ENCODE results near the gene SH2D2A. TPM values are rescaled to one million over a fixed set of nuclear protein-coding genes. Genes with fewer than 3 reads are reported as not detected.

Gene SH2D2A
- total RNA-seq, 2 experiments from 2014 or later = 157 to 205 TPM

DNA sequence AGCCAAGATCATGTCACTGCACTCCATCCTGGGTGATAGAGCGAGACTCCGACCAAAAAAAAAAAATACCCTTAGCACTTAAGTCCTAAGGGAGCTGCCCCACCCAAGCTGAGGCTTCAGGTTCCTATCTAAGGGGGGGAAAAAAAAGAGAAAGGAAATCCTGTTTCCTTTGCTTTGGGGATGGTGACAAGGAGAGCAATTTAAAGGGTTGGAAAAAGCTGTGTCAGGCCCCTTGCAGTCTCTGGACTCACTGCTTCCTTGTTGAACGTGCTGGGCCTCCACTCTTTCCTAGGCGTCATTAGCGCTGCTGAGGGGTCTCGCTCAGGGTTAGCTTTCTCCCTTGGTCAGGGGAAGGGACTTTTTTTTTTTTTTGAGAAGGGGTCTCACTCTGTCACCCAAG is 31.2 kb downstream of the SH2D2A start:
- no peak for ATAC-seq

GRCh38 chr1:156781585-156782186 is 35.0 kb downstream of the SH2D2A start:
- Mint-ChIP-seq H3K9me3 (ENCODE audit: low read depth) (no peaks in the 10 kb centered on the region), H3K27ac (no peak overlapping the region), H3K27me3 (no peaks in the 10 kb centered on the region), H3K4me3 (no peak overlapping the region), H3K36me3 (peaks cover 28% of the 10 kb centered on the region), H3K4me1 (peaks cover 29% of the 10 kb centered on the region)
- DNase-seq (no peak), ATAC-seq (no peak)
- CTCF ChIA-PET = interaction anchor here (1.0 to 3.2 kb wide), 8 partner anchors 12 to 107 kb away, joined by 3 to 23 read pairs (median 5); partner anchors contain the start of gene PRCC

More for the DNA sequence above, 31.2 kb downstream of the SH2D2A start:
- H3K9me3 Mint-ChIP-seq (ENCODE audit: low read depth) = no peaks in the 10 kb centered on the region
- DNase-seq = no peak
- H3K36me3 Mint-ChIP-seq = peaks cover 42% of the 10 kb centered on the region
- CTCF ChIA-PET = interaction anchor here (1.3 to 2.7 kb wide), 5 partner anchors 11 to 96 kb away, joined by 3 to 15 read pairs (median 6); partner anchors contain the start of gene NTRK1
- no peak overlapping the region for H3K4me3 Mint-ChIP-seq
- peaks cover 15% of the 10 kb centered on the region for H3K4me1 Mint-ChIP-seq
- no peaks in the 10 kb centered on the region for H3K27me3 Mint-ChIP-seq
- H3K27ac Mint-ChIP-seq = no peak overlapping the region

DNA sequence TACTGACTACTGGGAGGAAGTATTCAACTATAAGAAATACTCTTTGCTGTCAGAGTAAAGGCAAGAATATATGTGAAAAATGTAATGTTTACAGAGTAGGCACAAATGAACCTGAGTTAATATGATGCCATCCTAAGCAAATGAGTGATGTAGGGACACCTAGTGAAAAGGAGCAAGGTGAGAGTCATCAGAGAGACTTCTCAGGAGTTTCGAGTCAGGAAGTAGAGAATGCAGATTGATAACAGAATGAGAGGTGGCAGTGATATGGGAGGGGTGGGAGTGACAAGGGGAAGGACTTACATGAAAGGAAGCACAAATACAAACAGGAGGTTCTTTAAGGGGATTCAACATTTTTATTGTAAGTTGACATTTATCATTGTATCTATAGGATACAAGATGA is 39.1 kb downstream of the SH2D2A start:
- peaks cover 51% of the 10 kb centered on the region for H3K4me1 Mint-ChIP-seq
- no peak for ATAC-seq
- H3K27me3 Mint-ChIP-seq = no peaks in the 10 kb centered on the region
- DNase-seq = no peak
- no peak overlapping the region for H3K4me3 Mint-ChIP-seq
- CTCF ChIA-PET = interaction anchor here (3.4 kb wide), 1 partner anchor 51 kb away, joined by 15 read pairs; the partner anchor contains the start of gene METTL25B
- no peaks in the 10 kb centered on the region for H3K9me3 Mint-ChIP-seq (ENCODE audit: low read depth)
- H3K36me3 Mint-ChIP-seq = peaks cover 29% of the 10 kb centered on the region
- peak overlapping the region; percentile 8 for H3K27ac Mint-ChIP-seq

GRCh38 chr1:156776942-156777341 is 39.7 kb downstream of the SH2D2A start:
- H3K9me3 Mint-ChIP-seq (ENCODE audit: low read depth) = no peaks in the 10 kb centered on the region
- no peak for DNase-seq
- peaks cover 23% of the 10 kb centered on the region for H3K36me3 Mint-ChIP-seq
- no peaks in the 10 kb centered on the region for H3K27me3 Mint-ChIP-seq
- no peak for ATAC-seq
- peaks cover 53% of the 10 kb centered on the region for H3K4me1 Mint-ChIP-seq
- H3K4me3 Mint-ChIP-seq = no peak overlapping the region
- H3K27ac Mint-ChIP-seq = no peak overlapping the region
- CTCF ChIA-PET = interaction anchor here (0.5 to 3.4 kb wide), 2 partner anchors 50 to 92 kb away, joined by 3 to 15 read pairs; partner anchors contain the start of gene METTL25B

DNA sequence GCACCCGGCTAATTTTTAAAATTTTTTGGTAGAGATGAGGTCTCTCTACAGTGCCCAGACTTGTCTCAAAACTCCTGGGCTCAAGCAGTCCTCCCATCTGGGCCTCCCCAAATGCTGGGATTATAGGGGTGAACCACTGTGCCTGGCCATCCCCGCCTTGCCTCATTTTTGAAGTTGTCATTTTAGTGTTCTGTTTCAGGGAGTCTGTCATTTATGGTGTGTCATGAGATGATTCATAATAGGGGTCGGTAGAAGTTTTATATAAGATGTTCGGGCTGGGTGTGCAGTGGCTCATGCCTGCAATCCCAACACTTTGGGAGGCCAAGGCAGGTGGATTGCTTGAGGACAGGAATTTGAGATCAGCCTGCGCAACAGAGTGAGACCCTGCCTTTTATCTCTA is 40.8 kb downstream of the SH2D2A start:
- no peak for DNase-seq
- Mint-ChIP-seq H3K9me3 (ENCODE audit: low read depth) (no peaks in the 10 kb centered on the region), H3K36me3 (peaks cover 23% of the 10 kb centered on the region), H3K27me3 (no peaks in the 10 kb centered on the region), H3K4me3 (no peak overlapping the region), H3K27ac (no peak overlapping the region), H3K4me1 (peaks cover 49% of the 10 kb centered on the region)
- CTCF ChIA-PET = interaction anchor here (2.1 to 3.4 kb wide), 2 partner anchors 49 to 50 kb away, joined by 6 to 15 read pairs; partner anchors contain the start of gene METTL25B
- no peak for ATAC-seq

- no peak overlapping the region for H3K4me3 Mint-ChIP-seq
- H3K4me1 Mint-ChIP-seq = peaks cover 67% of the 10 kb centered on the region
- no peaks in the 10 kb centered on the region for H3K27me3 Mint-ChIP-seq
- H3K27ac Mint-ChIP-seq = peak overlapping the region; percentile 20
- CTCF ChIA-PET = interaction anchor here (2.1 kb wide), 1 partner anchor 47 kb away, joined by 6 read pairs; no protein-coding TSS in a partner anchor
- peaks cover 37% of the 10 kb centered on the region for H3K36me3 Mint-ChIP-seq
- H3K9me3 Mint-ChIP-seq (ENCODE audit: low read depth) = no peaks in the 10 kb centered on the region
- ATAC-seq = peak; percentile 62
- no peak for DNase-seq
Measured at GRCh38 chr1:156773607-156774006, 43.0 kb downstream of the SH2D2A start.

- ATAC-seq (peak; percentile 4), DNase-seq (no peak)
- H3K4me1 Mint-ChIP-seq = peaks cover 67% of the 10 kb centered on the region
- peaks cover 37% of the 10 kb centered on the region for H3K36me3 Mint-ChIP-seq
- H3K27me3 Mint-ChIP-seq = no peaks in the 10 kb centered on the region
- H3K9me3 Mint-ChIP-seq (ENCODE audit: low read depth) = no peaks in the 10 kb centered on the region
- no peak overlapping the region for H3K4me3 Mint-ChIP-seq
- CTCF ChIA-PET = interaction anchor here (1.1 to 8.6 kb wide), 5 partner anchors 35 to 113 kb away, joined by 3 to 116 read pairs (median 5); partner anchors contain the start of genes INSRR, ISG20L2, METTL25B and NTRK1
- H3K27ac Mint-ChIP-seq = peak overlapping the region; percentile 3
Measured at GRCh38 chr1:156772728-156773497, 43.7 kb downstream of the SH2D2A start.

DNA sequence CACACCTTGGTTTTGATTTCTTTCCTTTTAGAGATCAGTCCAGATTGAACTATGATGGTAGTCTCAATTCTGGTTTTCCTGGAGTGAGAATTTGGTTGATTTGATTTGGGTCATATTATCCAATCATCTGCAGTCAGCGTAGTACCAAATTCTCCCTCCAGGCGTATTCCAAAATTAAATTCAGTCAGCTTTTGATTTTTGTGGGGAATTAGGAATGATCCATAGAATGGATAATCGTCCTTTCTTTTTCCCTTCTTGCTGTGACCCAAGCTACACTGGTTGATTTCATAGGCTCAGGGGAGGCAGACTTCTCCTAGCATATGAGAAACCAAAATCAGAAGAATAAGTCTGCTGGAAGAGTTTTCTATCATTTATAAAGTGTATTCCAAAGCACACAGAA is 44.4 kb downstream of the SH2D2A start:
- CTCF ChIA-PET = interaction anchor here (1.1 to 8.6 kb wide), 6 partner anchors 20 to 112 kb away, joined by 3 to 116 read pairs (median 6); partner anchors contain the start of genes HDGF, INSRR, ISG20L2 and METTL25B
- Mint-ChIP-seq H3K27me3 (no peaks in the 10 kb centered on the region), H3K27ac (no peak overlapping the region), H3K4me3 (no peak overlapping the region), H3K36me3 (peaks cover 35% of the 10 kb centered on the region), H3K4me1 (peaks cover 62% of the 10 kb centered on the region), H3K9me3 (ENCODE audit: low read depth) (no peaks in the 10 kb centered on the region)
- ATAC-seq = no peak
- DNase-seq = no peak

DNA sequence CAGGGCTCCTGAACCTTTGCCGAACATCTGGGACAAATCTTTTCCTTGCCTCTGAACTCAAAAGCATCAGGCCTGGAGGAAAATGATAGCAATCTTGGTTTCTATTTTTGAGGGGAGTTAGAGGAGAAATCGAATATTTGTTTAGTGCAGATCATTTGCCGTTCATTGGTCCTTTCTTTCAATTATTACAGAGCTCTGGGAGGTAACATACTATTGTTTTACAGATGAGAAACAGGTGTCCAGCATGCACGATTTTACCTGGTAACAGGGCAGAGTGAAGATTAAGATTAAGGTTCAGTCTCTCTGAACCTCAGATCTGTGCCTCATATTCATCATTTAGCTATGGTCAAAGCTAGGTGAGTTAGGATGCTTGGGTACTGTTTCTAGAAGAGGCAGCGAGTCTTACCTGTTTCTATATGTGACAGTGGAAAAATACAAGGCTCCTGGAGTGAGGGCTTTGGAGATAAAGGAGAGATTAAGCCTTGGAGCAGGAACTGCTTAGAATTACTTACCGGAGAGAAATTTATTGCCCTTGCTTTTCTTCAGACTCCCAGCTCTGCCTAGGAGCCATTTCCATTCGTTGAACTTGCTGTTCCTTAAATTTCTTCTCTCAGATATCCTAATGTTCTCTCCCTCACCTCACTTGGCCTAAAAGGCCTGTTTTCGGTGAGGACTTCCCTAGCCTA is 47.9 kb downstream of the SH2D2A start:
- Mint-ChIP-seq H3K27ac (no peak overlapping the region), H3K36me3 (peaks cover 29% of the 10 kb centered on the region), H3K4me3 (no peak overlapping the region), H3K27me3 (no peaks in the 10 kb centered on the region), H3K9me3 (ENCODE audit: low read depth) (no peaks in the 10 kb centered on the region), H3K4me1 (peaks cover 55% of the 10 kb centered on the region)
- CTCF ChIA-PET = interaction anchor here (0.8 to 8.6 kb wide), 11 partner anchors 13 to 91 kb away, joined by 3 to 116 read pairs (median 4); partner anchors contain the start of genes HDGF, ISG20L2, METTL25B and NTRK1
- ATAC-seq (no peak), DNase-seq (no peak)

DNA sequence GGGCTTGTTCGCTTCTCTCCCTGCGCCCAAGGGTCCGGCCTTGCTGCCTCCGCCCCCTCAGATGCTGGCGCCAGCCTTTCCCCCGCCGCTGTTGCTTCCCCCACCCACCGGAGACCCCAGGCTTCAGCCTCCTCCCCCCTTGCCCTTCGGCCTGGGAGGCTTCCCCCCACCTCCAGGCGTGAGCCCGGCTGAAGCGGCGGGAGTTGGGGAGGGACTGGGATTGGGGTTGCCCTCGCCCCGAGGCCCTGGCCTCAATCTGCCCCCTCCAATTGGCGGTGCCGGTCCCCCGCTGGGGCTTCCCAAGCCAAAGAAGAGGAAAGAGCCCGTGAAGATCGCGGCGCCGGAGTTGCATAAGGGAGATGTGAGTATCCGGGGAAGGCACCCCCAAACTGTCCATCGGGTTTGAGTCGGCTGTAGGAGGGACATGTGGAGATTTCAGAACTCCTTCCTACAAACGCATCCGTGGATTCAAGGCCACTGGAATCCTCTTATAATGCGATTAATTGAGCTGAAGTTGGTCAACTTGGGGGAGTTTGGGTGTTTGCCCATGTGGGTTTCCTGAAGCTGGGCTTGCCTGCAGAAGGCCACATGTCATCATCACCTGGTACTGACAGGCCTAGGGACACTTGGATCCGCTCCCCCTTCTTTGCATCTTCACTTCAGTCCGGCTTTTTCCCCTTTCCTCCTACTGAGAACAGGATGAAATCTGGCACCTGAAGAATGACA is 48.6 kb downstream of the SH2D2A start:
- Mint-ChIP-seq H3K4me1 (peaks cover 48% of the 10 kb centered on the region), H3K27me3 (no peaks in the 10 kb centered on the region), H3K9me3 (ENCODE audit: low read depth) (no peaks in the 10 kb centered on the region), H3K27ac (no peak overlapping the region), H3K4me3 (no peak overlapping the region), H3K36me3 (peaks cover 25% of the 10 kb centered on the region)
- ATAC-seq (peak; percentile 17), DNase-seq (peak; percentile 60)
- CTCF ChIA-PET = interaction anchor here (0.8 to 8.6 kb wide), 15 partner anchors 13 to 118 kb away, joined by 3 to 116 read pairs (median 4); partner anchors contain the start of genes HDGF, ISG20L2, METTL25B and MRPL24

- Mint-ChIP-seq H3K27me3 (no peaks in the 10 kb centered on the region), H3K9me3 (ENCODE audit: low read depth) (no peaks in the 10 kb centered on the region), H3K4me1 (peaks cover 41% of the 10 kb centered on the region), H3K4me3 (no peak within 1 kb of the TSS), H3K36me3 (peaks cover 21% of the 10 kb centered on the region), H3K27ac (no peak within 1 kb of the TSS)
- peak; percentile 100 for DNase-seq
- CTCF ChIA-PET = interaction anchor here (0.8 to 8.6 kb wide), 10 partner anchors 11 to 119 kb away, joined by 3 to 116 read pairs (median 6); partner anchors contain the start of genes HDGF, ISG20L2, METTL25B and MRPL24
- ATAC-seq = peak; percentile 95
Measured at GRCh38 chr1:156767101-156767878, 49.4 kb downstream of the SH2D2A start, which contains the start of gene PRCC. TSS of gene PRCC (plus strand) at chr1:156767535. CDS start at chr1:156767772, 237 bp downstream.
